OCI-LY3 (cell line): Measurements from ENCODE around the gene SCN4B.

ENCODE experiments used
- EZH2phosphoT487 ChIP-seq: fragments of 200-600 bp; shearing (Covaris generic); IDR thresholded peaks from 2 replicates; pipeline ENCODE4 v1.6.1; 2018; ENCODE audit warnings: antibody characterized with exemption, mixed run types, low read depth
- TF ChIP-seq, protein P1 (sequence below): fragments of 200-600, 300-600 bp; sonication (generic); IDR thresholded peaks from 2 replicates; pipeline ENCODE4 v1.5.1; 2014; ENCODE audit warnings: antibody characterized with exemption, low read length, low read depth

DNA sequence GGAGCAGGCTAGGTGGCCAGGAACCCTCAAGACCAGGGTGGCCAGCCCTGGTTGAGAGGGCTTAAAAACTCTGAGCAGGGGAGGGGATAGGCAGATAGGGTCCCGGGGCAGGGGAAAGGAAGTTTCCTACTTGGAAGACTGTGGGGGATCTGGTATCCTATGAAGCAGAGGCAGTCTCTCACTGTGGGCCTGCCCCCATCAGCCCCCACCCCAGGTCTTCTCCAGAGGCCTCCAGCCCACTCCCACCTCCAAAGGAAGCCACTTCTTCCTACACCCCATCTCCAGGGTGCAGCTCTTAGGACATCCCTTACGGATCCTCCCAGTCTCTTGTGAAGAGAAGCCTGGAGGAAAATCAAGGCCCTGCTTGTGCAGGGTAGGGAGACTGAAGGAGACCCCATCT is 16.3 kb downstream of the SCN4B start:
- TF ChIP-seq, protein P1, sequence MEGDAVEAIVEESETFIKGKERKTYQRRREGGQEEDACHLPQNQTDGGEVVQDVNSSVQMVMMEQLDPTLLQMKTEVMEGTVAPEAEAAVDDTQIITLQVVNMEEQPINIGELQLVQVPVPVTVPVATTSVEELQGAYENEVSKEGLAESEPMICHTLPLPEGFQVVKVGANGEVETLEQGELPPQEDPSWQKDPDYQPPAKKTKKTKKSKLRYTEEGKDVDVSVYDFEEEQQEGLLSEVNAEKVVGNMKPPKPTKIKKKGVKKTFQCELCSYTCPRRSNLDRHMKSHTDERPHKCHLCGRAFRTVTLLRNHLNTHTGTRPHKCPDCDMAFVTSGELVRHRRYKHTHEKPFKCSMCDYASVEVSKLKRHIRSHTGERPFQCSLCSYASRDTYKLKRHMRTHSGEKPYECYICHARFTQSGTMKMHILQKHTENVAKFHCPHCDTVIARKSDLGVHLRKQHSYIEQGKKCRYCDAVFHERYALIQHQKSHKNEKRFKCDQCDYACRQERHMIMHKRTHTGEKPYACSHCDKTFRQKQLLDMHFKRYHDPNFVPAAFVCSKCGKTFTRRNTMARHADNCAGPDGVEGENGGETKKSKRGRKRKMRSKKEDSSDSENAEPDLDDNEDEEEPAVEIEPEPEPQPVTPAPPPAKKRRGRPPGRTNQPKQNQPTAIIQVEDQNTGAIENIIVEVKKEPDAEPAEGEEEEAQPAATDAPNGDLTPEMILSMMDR, result no peak
- no peak for TF ChIP-seq EZH2phosphoT487
